ENCODE results near the gene UMAD1. TPM values are rescaled to one million over a fixed set of nuclear protein-coding genes. Genes with fewer than 3 reads are reported as not detected.

Gene UMAD1
- total RNA-seq, 1 donor from 2014 or later: 9.3 TPM

- Histone ChIP-seq H3K4me1 (ENCODE audit: insufficient read depth, low read length) (peaks cover 6% of the 10 kb centered on the region), H3K9ac (ENCODE audit: low read length) (no peak overlapping the region), H3K36me3 (ENCODE audit: insufficient read depth, low read length) (no peaks in the 10 kb centered on the region), H4K20me1 (ENCODE audit: insufficient read depth, low read length) (no peaks in the 10 kb centered on the region), H3K27ac (ENCODE audit: low read depth, low read length) (no peak overlapping the region), H3K4me3 (ENCODE audit: insufficient read depth, low read depth, low read length) (no peak overlapping the region), H2AFZ (ENCODE audit: low read depth, low read length) (no peak overlapping the region), H3K4me2 (ENCODE audit: low read length) (no peak overlapping the region), H3K79me2 (ENCODE audit: insufficient read depth, low read length) (no peaks in the 10 kb centered on the region), H3K27me3 (ENCODE audit: insufficient read depth, low read length) (no peaks in the 10 kb centered on the region), H3K9me3 (ENCODE audit: insufficient read depth, low read depth, low read length) (no peaks in the 10 kb centered on the region)
- peaks cover 15% of the 10 kb centered on the region for H3K4me1 Mint-ChIP-seq (ENCODE audit: low read depth, unreplicated experiment)
- H3K27ac Mint-ChIP-seq (ENCODE audit: unreplicated experiment): no peak overlapping the region
- no peaks in the 10 kb centered on the region for H3K9me3 Mint-ChIP-seq (ENCODE audit: unreplicated experiment)
- TF ChIP-seq EZH2 (IDR thresholded peaks at IDR 0.05; ENCODE audit: insufficient read depth, low read length): no peak
- TF ChIP-seq, protein P1, sequence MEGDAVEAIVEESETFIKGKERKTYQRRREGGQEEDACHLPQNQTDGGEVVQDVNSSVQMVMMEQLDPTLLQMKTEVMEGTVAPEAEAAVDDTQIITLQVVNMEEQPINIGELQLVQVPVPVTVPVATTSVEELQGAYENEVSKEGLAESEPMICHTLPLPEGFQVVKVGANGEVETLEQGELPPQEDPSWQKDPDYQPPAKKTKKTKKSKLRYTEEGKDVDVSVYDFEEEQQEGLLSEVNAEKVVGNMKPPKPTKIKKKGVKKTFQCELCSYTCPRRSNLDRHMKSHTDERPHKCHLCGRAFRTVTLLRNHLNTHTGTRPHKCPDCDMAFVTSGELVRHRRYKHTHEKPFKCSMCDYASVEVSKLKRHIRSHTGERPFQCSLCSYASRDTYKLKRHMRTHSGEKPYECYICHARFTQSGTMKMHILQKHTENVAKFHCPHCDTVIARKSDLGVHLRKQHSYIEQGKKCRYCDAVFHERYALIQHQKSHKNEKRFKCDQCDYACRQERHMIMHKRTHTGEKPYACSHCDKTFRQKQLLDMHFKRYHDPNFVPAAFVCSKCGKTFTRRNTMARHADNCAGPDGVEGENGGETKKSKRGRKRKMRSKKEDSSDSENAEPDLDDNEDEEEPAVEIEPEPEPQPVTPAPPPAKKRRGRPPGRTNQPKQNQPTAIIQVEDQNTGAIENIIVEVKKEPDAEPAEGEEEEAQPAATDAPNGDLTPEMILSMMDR (IDR thresholded peaks at IDR 0.05; ENCODE audit: insufficient read depth, low read depth, low read length): no peak
- no peak for FAIRE-seq
- H3K36me3 Mint-ChIP-seq (ENCODE audit: low read depth, unreplicated experiment): no peaks in the 10 kb centered on the region
- DNase-seq (ENCODE audit: low read depth): no peak
- H3K27me3 Mint-ChIP-seq (ENCODE audit: low read depth, unreplicated experiment): no peaks in the 10 kb centered on the region
- no peak overlapping the region for H3K4me3 Mint-ChIP-seq (ENCODE audit: unreplicated experiment)
Measured at GRCh38 chr7:7913504-7913903, 273.0 kb downstream of the UMAD1 start.

DNA sequence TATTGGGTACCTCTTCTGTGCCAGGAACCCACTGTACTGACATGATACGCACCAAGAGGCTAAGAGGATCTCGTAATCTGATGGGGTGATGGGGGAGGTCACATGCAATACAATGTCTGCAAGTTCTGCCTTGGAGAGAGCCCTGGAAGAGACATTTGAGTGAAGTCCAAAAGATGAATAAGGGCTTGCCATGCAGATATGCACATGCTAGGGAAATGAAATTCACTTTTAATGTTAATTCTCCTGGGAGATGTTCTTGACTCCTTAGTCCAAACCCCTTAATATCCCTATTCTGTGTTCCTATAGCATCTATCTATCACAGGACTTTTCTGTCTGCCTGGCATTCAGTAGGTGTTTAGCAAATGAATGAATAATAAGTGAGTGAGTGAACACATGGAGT, 274.0 kb downstream of the UMAD1 start:
- Histone ChIP-seq H3K79me2 (ENCODE audit: insufficient read depth, low read length) (no peaks in the 10 kb centered on the region), H3K4me2 (ENCODE audit: low read length) (no peak overlapping the region), H3K27me3 (ENCODE audit: insufficient read depth, low read length) (no peaks in the 10 kb centered on the region), H3K9ac (ENCODE audit: low read length) (no peak overlapping the region), H3K4me1 (ENCODE audit: insufficient read depth, low read length) (peaks cover 6% of the 10 kb centered on the region), H3K36me3 (ENCODE audit: insufficient read depth, low read length) (no peaks in the 10 kb centered on the region), H4K20me1 (ENCODE audit: insufficient read depth, low read length) (no peaks in the 10 kb centered on the region), H3K9me3 (ENCODE audit: insufficient read depth, low read depth, low read length) (no peaks in the 10 kb centered on the region), H2AFZ (ENCODE audit: low read depth, low read length) (no peak overlapping the region), H3K27ac (ENCODE audit: low read depth, low read length) (no peak overlapping the region), H3K4me3 (ENCODE audit: insufficient read depth, low read depth, low read length) (no peak overlapping the region)
- no peaks in the 10 kb centered on the region for H3K9me3 Mint-ChIP-seq (ENCODE audit: unreplicated experiment)
- no peak overlapping the region for H3K27ac Mint-ChIP-seq (ENCODE audit: unreplicated experiment)
- peaks cover 15% of the 10 kb centered on the region for H3K4me1 Mint-ChIP-seq (ENCODE audit: low read depth, unreplicated experiment)
- no peak overlapping the region for H3K4me3 Mint-ChIP-seq (ENCODE audit: unreplicated experiment)
- DNase-seq (ENCODE audit: low read depth) (no peak), FAIRE-seq (no peak)
- H3K36me3 Mint-ChIP-seq (ENCODE audit: low read depth, unreplicated experiment): no peaks in the 10 kb centered on the region
- no peak for TF ChIP-seq EZH2 (IDR thresholded peaks at IDR 0.05; ENCODE audit: insufficient read depth, low read length)
- TF ChIP-seq, protein P1 (IDR thresholded peaks at IDR 0.05; ENCODE audit: insufficient read depth, low read depth, low read length): no peak
- H3K27me3 Mint-ChIP-seq (ENCODE audit: low read depth, unreplicated experiment): no peaks in the 10 kb centered on the region

DNA sequence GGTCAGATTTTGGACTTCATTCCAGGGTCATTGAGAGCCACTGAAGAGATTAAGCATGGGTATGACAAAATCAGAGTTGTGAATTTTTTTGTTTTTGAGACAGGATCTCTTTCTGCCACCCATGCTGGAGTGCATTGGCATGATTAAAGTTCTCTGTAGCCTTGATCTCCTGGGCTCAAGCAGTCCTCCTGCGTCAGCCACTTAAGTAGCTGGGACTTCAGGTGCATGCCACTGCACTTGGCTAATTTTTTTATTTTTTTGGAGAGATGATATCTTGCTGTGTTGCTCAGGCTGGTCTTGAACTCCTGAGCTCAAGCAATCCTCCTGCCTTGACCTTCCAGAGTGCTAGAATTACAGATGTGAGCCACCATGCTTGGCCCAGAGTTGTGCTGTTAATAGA, 275.5 kb downstream of the UMAD1 start:
- Histone ChIP-seq H3K4me2 (ENCODE audit: low read length) (no peak overlapping the region), H3K36me3 (ENCODE audit: insufficient read depth, low read length) (no peaks in the 10 kb centered on the region), H3K4me1 (ENCODE audit: insufficient read depth, low read length) (peaks cover 6% of the 10 kb centered on the region), H2AFZ (ENCODE audit: low read depth, low read length) (no peak overlapping the region), H3K9ac (ENCODE audit: low read length) (no peak overlapping the region), H3K79me2 (ENCODE audit: insufficient read depth, low read length) (no peaks in the 10 kb centered on the region), H3K9me3 (ENCODE audit: insufficient read depth, low read depth, low read length) (no peaks in the 10 kb centered on the region), H3K27me3 (ENCODE audit: insufficient read depth, low read length) (no peaks in the 10 kb centered on the region), H3K27ac (ENCODE audit: low read depth, low read length) (no peak overlapping the region), H4K20me1 (ENCODE audit: insufficient read depth, low read length) (no peaks in the 10 kb centered on the region), H3K4me3 (ENCODE audit: insufficient read depth, low read depth, low read length) (no peak overlapping the region)
- Mint-ChIP-seq H3K27me3 (ENCODE audit: low read depth, unreplicated experiment) (no peaks in the 10 kb centered on the region), H3K4me1 (ENCODE audit: low read depth, unreplicated experiment) (peaks cover 10% of the 10 kb centered on the region), H3K27ac (ENCODE audit: unreplicated experiment) (no peak overlapping the region), H3K9me3 (ENCODE audit: unreplicated experiment) (no peaks in the 10 kb centered on the region), H3K4me3 (ENCODE audit: unreplicated experiment) (no peak overlapping the region), H3K36me3 (ENCODE audit: low read depth, unreplicated experiment) (no peaks in the 10 kb centered on the region)
- no peak for FAIRE-seq
- no peak for DNase-seq (ENCODE audit: low read depth)
- TF ChIP-seq, protein P1 (IDR thresholded peaks at IDR 0.05; ENCODE audit: insufficient read depth, low read depth, low read length): no peak
- TF ChIP-seq EZH2 (IDR thresholded peaks at IDR 0.05; ENCODE audit: insufficient read depth, low read length): no peak
